HG03025 (cell line): Measurements from ENCODE around the gene TRAP1.
"Not testable (repeated sequence)": the region's sequence is repeated elsewhere in the genome, so short reads cannot be mapped to it uniquely, and the experiment has no call there.

Source experiments
- ATAC-seq: cut with Tn5 transposase; IDR thresholded peaks from one replicate; pipeline ENCODE4 v1.9.1; 2021; ENCODE audit warnings: mild to moderate bottlenecking, moderate library complexity; ENCODE audit not compliant: unreplicated experiment, low FRiP score

TRAP1 gene

DNA sequence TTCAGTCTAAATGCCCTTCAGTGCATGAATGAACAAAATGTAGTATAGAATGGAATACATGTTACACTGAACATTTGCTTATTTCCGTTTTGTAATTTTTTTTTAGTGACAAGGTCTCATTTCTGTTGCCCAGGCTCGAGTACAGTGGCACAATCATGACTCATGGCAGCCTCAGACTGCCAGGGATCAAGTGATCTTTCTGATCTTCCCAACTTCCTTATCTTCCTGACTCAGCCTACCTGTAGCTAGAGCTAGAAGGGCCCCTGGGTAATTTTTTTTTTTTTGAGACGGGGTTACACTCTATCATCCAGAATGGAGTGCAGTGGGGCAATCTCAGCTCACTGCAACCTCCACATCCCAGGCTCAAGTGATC lies 98.6 kb downstream of the TRAP1 start:
- no peak for ATAC-seq

DNA sequence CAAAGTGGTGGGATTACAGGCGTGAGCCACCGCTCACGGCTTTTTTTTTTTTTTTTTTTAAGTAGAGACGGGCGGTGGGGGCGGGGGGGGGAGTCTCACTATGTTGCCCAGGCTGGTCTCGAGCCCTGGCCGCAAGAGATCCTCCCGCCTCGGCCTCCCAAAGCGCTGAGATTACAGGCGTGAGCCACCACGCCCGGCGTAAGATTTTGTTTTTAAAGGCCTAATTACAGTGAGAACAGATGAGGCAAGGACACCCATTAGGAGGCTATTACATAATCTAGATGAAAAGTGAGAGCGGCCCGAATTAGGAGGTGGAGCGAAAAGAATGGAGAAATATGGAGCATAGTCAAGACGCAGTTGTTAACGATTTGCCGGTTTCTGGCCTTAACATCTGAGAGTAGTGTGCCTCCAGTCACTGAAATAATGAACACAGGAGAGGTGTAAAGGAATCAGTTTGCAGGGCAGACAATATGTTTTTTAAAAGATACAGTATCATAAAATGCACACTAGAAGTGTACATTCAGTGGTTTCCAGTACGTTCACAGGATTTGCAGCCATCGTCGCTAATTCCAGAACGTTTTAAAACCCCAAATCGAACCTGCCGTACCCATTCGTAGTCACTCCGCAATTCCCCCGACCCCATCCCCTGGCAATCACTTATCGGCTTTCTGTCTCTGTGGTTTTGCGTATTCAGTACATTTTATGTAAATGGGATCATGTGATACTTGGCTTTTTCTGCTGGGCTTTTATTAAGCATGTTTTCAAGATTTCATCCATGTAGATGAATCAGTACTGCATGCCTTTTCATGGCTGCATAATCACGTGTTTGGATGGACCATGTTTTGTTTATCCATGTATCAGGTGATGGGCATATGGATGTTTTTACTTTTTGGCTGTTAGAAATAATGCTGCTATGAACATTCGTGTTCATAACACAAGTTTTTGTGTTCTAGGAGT lies 104.5 kb downstream of the TRAP1 start:
- ATAC-seq: no peak

DNA sequence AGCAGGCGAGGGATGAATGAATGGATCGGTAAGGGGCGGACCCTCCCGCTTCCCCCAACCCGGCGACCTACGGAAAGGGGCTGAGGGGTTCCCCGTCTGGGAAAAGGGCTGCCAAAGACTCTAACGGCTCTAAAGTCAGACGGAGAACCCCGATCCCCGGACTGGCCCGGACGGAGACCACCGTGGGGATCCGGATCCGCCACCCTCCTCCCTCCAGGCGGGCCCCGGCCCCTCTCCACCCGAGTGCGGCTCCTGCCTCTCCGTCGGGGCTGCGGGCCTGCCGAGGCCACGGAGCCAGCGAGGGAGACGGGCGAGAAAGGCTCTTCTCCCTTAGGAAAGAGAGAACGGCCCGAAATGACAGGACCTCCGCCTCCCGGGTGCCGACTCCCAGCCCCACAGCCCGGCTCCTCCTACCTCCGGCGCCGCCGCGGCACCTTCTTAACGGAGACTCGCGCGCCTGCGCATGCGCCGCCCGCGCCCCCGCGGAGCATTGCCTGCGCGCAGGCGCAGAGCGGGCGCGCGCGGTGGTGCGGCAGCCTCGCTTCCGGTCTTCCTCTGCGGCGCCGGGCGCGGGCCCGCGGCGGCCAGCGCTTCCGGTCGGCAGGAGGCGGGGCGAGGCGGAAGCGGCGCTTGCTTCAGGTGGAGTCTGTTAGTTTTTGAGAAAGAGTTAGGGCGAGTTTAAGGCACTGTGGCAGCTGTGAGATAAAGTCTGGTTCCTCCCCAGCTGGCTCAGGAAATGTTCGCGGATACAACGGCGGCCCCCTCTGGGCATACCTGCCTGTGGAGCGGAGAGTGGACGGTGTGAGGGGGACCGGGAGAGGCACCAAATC lies 106.0 kb downstream of the TRAP1 start, which contains the start of gene SLX4:
TSS of gene SLX4 (minus strand) at position 461 of the 830 bp plus-strand sequence. CDS start 2,642 bp downstream, outside the sequence.
- ATAC-seq: peak; percentile 86

DNA sequence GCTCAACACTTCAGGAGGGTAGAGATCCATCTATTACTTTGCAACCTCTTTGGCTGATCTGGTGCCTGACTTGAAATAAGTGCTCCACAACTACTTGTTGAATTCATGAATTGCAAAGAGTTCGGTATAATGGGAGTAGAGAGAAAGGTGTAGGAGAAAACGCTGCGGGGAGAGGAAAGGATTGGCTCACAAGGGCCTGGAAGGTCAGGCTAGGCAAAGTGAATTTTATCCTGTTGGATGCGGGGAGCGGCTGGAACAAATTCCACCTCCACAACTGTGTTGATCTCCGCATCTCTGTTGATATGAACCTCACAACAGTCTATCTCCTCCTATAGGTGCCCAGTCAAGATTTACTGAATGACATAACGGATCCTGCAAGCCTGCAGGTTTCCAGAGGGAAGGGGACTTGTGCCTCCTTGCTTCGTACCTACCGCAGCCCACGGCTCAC lies 106.6 kb downstream of the TRAP1 start:
- no peak for ATAC-seq

DNA sequence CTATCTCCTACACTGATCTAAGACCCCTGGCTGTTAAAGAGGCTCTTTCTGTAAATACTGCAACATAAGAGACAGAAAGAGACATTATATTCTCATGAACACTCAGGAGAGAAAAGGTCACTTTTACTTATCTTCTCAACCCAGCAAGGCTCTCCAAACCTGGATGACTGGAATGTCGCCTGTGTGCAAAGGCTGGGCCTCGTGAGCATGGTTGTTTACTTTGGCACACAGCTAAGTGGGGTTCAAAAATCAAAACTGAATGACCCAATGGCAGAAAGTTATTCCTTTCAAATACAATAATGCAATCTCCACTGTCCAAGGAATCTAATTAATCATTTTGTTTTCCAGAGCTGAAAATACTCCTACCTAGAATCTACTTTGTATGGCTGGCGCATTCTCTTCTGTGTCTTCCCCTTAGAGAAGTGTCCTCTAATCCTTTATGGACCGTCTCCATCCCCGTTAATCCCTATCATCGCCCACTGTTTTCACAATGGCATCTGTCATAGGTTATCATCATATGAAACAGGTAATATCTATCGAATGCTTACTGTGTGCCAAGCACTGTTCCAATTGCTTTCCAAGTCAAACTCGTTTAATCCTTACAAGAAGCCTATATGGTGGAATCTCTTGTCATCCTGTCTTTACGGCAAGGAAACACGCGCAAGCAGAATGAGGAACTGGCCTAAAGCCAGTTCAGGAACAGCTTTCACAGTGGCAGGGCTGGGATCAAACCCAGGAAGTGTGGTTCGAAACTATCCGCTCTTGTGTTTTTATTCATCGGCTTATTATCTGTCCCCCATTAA lies 107.2 kb downstream of the TRAP1 start:
- no peak for ATAC-seq

DNA sequence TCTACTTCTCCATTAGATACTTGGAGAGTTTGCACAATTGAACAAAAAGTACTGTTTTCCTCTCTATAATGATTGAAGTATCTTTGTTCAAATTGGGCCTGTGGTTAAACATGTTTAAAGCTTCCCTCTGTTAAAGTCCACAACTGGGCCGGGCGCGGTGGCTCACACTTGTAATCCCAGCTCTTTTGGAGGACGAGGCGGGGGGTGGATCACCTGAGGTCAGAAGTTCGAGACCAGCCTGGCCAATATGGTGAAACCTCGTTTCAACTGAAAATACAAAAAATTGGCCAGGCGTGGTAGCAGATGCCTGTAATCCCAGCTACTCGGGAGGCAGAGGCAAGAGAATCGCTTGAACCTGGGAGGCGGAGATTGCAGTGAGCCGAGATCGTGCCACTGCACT lies 108.3 kb downstream of the TRAP1 start:
- ATAC-seq: not testable (repeated sequence)

DNA sequence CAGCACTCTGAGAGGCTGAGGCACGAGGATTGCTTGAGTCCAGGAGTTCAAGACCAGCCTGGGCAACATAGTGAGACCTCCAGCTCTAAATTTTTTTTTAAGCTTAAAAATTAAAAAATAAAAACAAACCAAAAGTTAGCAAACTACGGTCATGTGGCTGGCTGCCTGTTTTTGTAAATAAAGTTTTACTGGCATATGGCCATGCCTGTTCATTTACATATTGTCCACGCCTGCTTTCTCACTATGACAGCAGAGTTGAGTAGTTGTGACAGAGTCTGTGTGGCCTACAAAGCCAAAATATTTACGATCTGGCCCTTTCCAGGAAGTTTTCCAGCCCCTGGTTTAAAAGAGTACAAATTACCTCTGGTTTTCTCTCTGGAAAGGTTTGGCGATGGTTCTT lies 109.3 kb downstream of the TRAP1 start:
- ATAC-seq: no peak
